Measurements from ENCODE around the gene LRMDA.
"Not testable (repeated sequence)": the region's sequence is repeated elsewhere in the genome, so short reads cannot be mapped to it uniquely, and the experiment has no call there.

The LRMDA gene

DNA sequence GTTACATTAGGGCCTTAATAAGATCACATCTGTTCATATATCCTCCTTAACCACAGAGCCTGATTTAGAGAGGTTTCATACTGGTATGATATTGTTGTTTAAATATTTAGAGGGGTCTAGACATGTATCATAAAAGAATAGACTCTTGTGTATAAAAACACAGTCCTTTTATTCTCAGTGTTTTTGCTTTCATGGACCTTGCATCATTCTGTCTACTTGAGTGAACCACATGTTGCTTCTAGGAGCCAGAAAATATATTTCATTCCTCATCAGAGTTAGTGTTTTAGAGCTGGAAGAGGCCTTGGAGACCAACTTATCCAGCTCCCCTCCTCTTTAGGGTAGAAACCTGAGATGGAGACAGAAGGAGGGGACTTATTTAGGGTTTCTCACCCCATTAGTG, 312.8 kb downstream of the LRMDA start:
- no peak for TF ChIP-seq ZNF274 (IDR thresholded peaks at IDR 0.05; ENCODE audit: low read depth, low read length)
- no peak overlapping the region for H3K4me3 ChIP-seq (ENCODE audit: low read length)

- H3K4me3 ChIP-seq (ENCODE audit: low read length) = no peak overlapping the region
- TF ChIP-seq ZNF274 (IDR thresholded peaks at IDR 0.05; ENCODE audit: low read depth, low read length) = no peak
These were observed 314.9 kb downstream of the LRMDA start for GRCh38 chr10:75746356-75746755.

DNA sequence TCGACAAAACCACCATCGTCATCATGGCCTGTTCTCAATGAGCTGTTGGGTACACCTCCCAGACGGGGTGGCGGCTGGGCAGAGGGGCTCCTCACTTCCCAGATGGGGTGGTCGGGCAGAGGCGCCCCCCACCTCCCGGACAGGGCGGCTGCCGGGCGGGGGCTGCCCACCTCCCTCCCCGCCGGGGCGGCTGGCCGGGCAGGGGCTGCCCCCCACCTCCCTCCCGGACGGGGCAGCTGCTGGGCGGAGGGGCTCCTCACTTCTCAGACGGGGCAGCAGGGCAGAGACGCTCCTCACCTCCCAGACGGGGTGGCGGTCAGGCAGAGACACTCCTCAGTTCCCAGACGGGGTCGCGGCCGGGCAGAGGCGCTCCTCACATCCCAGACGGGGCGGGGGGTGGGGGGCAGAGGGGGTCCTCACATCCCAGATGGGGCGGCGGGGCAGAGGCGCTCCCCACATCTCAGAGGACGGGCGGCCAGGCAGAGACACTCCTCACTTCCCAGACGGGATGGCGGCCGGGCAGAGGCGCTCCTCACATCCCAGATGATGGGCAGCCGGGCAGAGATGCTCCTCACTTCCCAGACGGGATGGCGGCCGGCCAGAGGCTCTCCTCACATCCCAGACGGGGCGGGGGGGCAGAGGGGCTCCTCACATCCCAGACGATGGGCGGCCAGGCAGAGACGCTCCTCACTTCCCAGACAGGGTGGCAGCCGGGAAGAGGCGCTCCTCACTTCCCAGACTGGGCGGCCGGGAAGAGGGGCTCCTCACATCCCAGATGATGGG, 318.9 kb downstream of the LRMDA start:
- not testable (repeated sequence) for H3K4me3 ChIP-seq (ENCODE audit: low read length)

DNA sequence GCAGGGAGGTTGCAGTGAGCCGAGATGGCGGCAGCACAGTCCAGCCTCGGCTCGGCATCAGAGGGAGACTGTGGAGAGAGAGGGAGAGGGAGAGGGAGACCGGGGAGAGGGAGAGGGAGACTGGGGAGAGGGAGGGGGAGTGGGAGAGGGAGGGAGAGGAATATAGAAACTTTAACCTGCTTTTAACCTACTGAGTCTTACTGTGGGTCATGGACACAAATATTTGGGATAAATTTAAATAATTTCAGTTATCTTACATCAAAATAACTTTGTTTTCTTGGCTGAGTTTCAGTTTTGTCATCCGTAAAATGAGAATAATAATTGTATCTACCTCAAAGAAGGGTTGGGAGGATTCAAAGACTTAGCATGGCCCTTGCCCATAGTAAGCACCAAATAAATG, 319.8 kb downstream of the LRMDA start:
- TF ChIP-seq ZNF274 (IDR thresholded peaks at IDR 0.05; ENCODE audit: low read depth, low read length) = no peak
- no peak overlapping the region for H3K4me3 ChIP-seq (ENCODE audit: low read length)

- H3K4me3 ChIP-seq (ENCODE audit: low read length) = no peak overlapping the region
- TF ChIP-seq ZNF274 (IDR thresholded peaks at IDR 0.05; ENCODE audit: low read depth, low read length) = no peak
These were observed 322.2 kb downstream of the LRMDA start for GRCh38 chr10:75753621-75754020.

DNA sequence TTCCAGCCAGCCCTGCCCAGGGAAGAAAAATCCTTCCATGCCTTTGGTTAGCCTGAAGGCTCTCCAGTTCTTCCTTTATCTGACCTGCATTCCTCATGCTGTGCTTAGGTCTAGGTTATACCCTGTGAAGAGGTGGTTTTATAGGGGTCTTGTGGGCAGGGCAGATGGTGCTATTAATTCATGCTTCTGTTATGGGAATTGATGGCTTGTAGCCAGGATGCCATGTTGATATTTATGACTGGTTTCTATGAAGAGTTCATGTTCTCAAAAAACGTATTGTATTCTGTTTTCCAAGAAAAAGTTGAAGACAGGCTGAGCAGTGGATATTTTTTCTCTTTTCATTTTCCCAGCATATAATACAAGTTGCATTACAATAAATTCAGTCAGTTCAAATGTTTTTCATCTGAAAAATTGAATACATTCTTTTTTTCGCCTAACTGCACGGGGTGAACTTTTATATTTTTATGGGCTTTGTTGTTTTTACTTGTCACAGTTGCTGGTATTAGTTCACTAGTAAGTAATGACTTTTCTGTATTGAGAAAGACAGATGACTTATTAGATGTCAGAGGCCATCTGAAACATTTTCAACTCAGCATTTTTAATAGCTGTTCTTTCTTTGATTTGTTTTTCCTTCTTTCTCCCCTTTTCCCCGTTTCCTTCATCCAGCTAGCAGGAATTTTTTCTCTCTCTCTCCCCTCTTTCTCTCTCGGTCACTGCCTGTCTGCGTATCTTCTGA, 322.8 kb downstream of the LRMDA start:
- TF ChIP-seq ZNF274 (IDR thresholded peaks at IDR 0.05; ENCODE audit: low read depth, low read length) = no peak
- no peak overlapping the region for H3K4me3 ChIP-seq (ENCODE audit: low read length)

- TF ChIP-seq ZNF274 (IDR thresholded peaks at IDR 0.05; ENCODE audit: low read depth, low read length) = no peak
- no peak overlapping the region for H3K4me3 ChIP-seq (ENCODE audit: low read length)
These were observed 324.1 kb downstream of the LRMDA start for GRCh38 chr10:75755528-75755927.

- no peak overlapping the region for H3K4me3 ChIP-seq (ENCODE audit: low read length)
- TF ChIP-seq ZNF274 (IDR thresholded peaks at IDR 0.05; ENCODE audit: low read depth, low read length) = no peak
These were observed 329.9 kb downstream of the LRMDA start for GRCh38 chr10:75761289-75761688.

DNA sequence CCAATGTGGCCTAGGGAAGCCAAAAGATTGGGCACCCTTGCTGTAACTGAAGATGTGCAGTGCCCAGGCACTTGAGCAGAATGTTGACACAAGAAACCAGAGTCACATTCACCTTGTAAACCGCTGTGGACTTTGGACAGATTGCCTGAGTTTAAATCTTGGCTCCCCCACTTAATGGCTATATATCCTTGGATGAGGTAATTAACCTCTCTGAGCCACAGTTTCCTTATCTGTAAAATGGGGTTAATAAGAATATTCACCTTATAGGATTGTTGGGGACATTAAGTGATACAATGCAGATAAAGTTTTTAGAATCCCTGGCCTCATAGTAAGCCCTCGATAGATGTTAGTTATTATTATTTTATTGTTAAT, 331.0 kb downstream of the LRMDA start:
- TF ChIP-seq ZNF274 (IDR thresholded peaks at IDR 0.05; ENCODE audit: low read depth, low read length) = no peak
- H3K4me3 ChIP-seq (ENCODE audit: low read length) = no peak overlapping the region

GRCh38 chr10:75763652-75764051, 332.2 kb downstream of the LRMDA start:
- no peak for TF ChIP-seq ZNF274 (IDR thresholded peaks at IDR 0.05; ENCODE audit: low read depth, low read length)
- no peak overlapping the region for H3K4me3 ChIP-seq (ENCODE audit: low read length)

- TF ChIP-seq ZNF274 (IDR thresholded peaks at IDR 0.05; ENCODE audit: low read depth, low read length) = no peak
- H3K4me3 ChIP-seq (ENCODE audit: low read length) = no peak overlapping the region
These were observed 333.8 kb downstream of the LRMDA start for GRCh38 chr10:75764974-75765788.

DNA sequence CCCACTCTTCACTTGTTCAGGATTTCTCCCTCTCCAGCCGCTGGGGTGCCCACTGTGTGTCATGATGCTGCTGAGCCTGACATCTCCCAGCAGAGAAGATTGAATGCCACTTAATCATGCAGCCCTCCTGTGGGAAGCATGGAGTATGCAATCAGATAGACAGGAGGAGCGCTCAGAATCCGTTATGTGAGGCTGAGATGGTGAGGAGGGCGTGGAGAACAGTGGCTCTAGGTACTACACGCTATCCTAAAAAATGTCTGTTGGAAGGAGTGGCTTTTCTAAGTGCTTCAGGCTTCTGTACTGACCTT, 334.3 kb downstream of the LRMDA start:
- no peak overlapping the region for H3K4me3 ChIP-seq (ENCODE audit: low read length)
- TF ChIP-seq ZNF274 (IDR thresholded peaks at IDR 0.05; ENCODE audit: low read depth, low read length) = no peak

DNA sequence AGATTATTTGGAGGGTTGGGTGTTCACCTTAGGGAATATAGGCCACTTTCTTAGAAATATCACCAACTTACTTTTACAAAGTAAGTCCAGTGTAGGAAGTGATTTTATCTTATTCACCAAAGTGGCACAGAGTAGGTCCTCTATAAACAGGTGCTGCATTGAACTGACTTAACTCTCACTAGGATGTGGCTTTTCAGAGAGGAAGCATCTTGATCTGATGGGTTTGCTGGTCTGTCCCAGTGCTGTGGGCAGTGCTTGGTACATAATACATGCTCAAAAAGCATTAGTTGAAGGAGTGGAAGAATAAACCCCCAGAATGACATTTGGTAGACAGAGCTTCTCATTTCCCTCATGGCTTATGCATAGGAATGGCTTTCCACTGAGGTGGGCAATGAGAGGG, 334.7 kb downstream of the LRMDA start:
- no peak for TF ChIP-seq ZNF274 (IDR thresholded peaks at IDR 0.05; ENCODE audit: low read depth, low read length)
- H3K4me3 ChIP-seq (ENCODE audit: low read length) = no peak overlapping the region

- H3K4me3 ChIP-seq (ENCODE audit: low read length) = not testable (repeated sequence)
These were observed 335.3 kb downstream of the LRMDA start for GRCh38 chr10:75766752-75767151.

- TF ChIP-seq ZNF274 (IDR thresholded peaks at IDR 0.05; ENCODE audit: low read depth, low read length) = no peak
- H3K4me3 ChIP-seq (ENCODE audit: low read length) = no peak overlapping the region
These were observed 339.2 kb downstream of the LRMDA start for GRCh38 chr10:75770626-75771081.

Data from GM08714 (cell line).